Measurements from ENCODE around the gene BCKDHB. TPM values are rescaled to one million over a fixed set of nuclear protein-coding genes. Genes with fewer than 3 reads are reported as not detected.

BCKDHB gene
- total and polyA plus RNA-seq, 2 experiments from 2014 or later = 32.1 to 42.7 TPM

DNA sequence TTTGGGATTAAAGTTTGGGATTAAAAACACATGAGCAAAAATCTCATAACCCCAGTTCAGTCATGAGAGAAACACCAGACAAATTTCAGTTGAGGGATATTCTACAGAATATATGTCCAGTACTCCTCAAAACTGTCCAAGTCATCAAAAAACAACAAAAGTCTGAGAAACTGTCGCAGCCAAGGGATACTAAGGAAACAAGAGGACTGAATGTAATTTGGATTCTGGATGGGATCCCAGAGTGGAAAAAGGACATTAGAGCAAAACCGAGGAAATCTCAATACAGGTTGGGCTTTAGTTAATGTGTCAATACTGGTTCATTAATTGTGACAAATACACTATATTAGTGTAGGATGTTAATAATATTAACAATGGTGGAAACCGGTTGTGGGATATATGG is 219.3 kb downstream of the BCKDHB start:
- H4K20me1 ChIP-seq (replicated peaks; ENCODE audit: insufficient read depth) = no peaks in the 10 kb centered on the region
- Mint-ChIP-seq H3K4me1 (peaks cover 38% of the 10 kb centered on the region), H3K4me3 (no peak overlapping the region), H3K27ac (no peak overlapping the region), H3K36me3 (ENCODE audit: low read depth) (no peaks in the 10 kb centered on the region), H3K9me3 (no peaks in the 10 kb centered on the region; the same call in 2 of the 3 replicates), H3K27me3 (ENCODE audit: insufficient read depth, low read depth, poor library complexity) (no peaks in the 10 kb centered on the region)
- H3K27me3 ChIP-seq (ENCODE audit: insufficient read depth) = no peaks in the 10 kb centered on the region
- no peak overlapping the region for H2AFZ ChIP-seq
- no peak overlapping the region for H3K4me2 ChIP-seq
- H3F3A ChIP-seq (replicated peaks; ENCODE audit: low read depth) = no peaks in the 10 kb centered on the region
- TF ChIP-seq EZH2 (IDR thresholded peaks at IDR 0.05; ENCODE audit: low read depth, unreplicated experiment) (no peak), ZNF331 (CRISPR knock-in tag; IDR thresholded peaks at IDR 0.05; ENCODE audit: low read depth) (no peak), EZH2phosphoT487 (IDR thresholded peaks at IDR 0.05; ENCODE audit: unreplicated experiment) (no peak), NANOG (IDR thresholded peaks at IDR 0.05; ENCODE audit: borderline replicate concordance) (no peak), JUNB (IDR thresholded peaks at IDR 0.05; ENCODE audit: unreplicated experiment) (no peak), ZNF114 (CRISPR knock-in tag; IDR thresholded peaks at IDR 0.05) (no peak), CREB1 (CRISPR knock-in tag; IDR thresholded peaks at IDR 0.05; ENCODE audit: low read depth) (no peak), POLR2AphosphoS5 (IDR thresholded peaks at IDR 0.05; ENCODE audit: low read depth) (no peak), STAT1 (IDR thresholded peaks at IDR 0.05; ENCODE audit: unreplicated experiment) (no peak)
- TF ChIP-seq, protein P1, sequence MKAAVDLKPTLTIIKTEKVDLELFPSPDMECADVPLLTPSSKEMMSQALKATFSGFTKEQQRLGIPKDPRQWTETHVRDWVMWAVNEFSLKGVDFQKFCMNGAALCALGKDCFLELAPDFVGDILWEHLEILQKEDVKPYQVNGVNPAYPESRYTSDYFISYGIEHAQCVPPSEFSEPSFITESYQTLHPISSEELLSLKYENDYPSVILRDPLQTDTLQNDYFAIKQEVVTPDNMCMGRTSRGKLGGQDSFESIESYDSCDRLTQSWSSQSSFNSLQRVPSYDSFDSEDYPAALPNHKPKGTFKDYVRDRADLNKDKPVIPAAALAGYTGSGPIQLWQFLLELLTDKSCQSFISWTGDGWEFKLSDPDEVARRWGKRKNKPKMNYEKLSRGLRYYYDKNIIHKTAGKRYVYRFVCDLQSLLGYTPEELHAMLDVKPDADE (IDR thresholded peaks at IDR 0.05) = no peak
- TF ChIP-seq, protein P2, sequence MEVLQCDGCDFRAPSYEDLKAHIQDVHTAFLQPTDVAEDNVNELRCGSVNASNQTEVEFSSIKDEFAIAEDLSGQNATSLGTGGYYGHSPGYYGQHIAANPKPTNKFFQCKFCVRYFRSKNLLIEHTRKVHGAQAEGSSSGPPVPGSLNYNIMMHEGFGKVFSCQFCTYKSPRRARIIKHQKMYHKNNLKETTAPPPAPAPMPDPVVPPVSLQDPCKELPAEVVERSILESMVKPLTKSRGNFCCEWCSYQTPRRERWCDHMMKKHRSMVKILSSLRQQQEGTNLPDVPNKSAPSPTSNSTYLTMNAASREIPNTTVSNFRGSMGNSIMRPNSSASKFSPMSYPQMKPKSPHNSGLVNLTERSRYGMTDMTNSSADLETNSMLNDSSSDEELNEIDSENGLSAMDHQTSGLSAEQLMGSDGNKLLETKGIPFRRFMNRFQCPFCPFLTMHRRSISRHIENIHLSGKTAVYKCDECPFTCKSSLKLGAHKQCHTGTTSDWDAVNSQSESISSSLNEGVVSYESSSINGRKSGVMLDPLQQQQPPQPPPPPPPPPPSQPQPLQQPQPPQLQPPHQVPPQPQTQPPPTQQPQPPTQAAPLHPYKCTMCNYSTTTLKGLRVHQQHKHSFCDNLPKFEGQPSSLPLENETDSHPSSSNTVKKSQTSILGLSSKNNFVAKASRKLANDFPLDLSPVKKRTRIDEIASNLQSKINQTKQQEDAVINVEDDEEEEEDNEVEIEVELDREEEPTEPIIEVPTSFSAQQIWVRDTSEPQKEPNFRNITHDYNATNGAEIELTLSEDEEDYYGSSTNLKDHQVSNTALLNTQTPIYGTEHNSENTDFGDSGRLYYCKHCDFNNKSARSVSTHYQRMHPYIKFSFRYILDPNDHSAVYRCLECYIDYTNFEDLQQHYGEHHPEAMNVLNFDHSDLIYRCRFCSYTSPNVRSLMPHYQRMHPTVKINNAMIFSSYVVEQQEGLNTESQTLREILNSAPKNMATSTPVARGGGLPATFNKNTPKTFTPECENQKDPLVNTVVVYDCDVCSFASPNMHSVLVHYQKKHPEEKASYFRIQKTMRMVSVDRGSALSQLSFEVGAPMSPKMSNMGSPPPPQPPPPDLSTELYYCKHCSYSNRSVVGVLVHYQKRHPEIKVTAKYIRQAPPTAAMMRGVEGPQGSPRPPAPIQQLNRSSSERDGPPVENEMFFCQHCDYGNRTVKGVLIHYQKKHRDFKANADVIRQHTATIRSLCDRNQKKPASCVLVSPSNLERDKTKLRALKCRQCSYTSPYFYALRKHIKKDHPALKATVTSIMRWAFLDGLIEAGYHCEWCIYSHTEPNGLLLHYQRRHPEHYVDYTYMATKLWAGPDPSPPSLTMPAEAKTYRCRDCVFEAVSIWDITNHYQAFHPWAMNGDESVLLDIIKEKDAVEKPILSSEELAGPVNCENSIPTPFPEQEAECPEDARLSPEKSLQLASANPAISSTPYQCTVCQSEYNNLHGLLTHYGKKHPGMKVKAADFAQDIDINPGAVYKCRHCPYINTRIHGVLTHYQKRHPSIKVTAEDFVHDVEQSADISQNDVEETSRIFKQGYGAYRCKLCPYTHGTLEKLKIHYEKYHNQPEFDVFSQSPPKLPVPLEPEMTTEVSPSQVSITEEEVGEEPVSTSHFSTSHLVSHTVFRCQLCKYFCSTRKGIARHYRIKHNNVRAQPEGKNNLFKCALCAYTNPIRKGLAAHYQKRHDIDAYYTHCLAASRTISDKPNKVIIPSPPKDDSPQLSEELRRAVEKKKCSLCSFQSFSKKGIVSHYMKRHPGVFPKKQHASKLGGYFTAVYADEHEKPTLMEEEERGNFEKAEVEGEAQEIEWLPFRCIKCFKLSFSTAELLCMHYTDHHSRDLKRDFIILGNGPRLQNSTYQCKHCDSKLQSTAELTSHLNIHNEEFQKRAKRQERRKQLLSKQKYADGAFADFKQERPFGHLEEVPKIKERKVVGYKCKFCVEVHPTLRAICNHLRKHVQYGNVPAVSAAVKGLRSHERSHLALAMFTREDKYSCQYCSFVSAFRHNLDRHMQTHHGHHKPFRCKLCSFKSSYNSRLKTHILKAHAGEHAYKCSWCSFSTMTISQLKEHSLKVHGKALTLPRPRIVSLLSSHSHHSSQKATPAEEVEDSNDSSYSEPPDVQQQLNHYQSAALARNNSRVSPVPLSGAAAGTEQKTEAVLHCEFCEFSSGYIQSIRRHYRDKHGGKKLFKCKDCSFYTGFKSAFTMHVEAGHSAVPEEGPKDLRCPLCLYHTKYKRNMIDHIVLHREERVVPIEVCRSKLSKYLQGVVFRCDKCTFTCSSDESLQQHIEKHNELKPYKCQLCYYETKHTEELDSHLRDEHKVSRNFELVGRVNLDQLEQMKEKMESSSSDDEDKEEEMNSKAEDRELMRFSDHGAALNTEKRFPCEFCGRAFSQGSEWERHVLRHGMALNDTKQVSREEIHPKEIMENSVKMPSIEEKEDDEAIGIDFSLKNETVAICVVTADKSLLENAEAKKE (CRISPR knock-in tag; IDR thresholded peaks at IDR 0.05) = no peak
- TF ChIP-seq, protein P3, sequence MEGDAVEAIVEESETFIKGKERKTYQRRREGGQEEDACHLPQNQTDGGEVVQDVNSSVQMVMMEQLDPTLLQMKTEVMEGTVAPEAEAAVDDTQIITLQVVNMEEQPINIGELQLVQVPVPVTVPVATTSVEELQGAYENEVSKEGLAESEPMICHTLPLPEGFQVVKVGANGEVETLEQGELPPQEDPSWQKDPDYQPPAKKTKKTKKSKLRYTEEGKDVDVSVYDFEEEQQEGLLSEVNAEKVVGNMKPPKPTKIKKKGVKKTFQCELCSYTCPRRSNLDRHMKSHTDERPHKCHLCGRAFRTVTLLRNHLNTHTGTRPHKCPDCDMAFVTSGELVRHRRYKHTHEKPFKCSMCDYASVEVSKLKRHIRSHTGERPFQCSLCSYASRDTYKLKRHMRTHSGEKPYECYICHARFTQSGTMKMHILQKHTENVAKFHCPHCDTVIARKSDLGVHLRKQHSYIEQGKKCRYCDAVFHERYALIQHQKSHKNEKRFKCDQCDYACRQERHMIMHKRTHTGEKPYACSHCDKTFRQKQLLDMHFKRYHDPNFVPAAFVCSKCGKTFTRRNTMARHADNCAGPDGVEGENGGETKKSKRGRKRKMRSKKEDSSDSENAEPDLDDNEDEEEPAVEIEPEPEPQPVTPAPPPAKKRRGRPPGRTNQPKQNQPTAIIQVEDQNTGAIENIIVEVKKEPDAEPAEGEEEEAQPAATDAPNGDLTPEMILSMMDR (conservative IDR thresholded peaks at IDR 0.05; ENCODE audit: low read depth in 2 of 2) = no peak
- TF ChIP-seq, protein P4, sequence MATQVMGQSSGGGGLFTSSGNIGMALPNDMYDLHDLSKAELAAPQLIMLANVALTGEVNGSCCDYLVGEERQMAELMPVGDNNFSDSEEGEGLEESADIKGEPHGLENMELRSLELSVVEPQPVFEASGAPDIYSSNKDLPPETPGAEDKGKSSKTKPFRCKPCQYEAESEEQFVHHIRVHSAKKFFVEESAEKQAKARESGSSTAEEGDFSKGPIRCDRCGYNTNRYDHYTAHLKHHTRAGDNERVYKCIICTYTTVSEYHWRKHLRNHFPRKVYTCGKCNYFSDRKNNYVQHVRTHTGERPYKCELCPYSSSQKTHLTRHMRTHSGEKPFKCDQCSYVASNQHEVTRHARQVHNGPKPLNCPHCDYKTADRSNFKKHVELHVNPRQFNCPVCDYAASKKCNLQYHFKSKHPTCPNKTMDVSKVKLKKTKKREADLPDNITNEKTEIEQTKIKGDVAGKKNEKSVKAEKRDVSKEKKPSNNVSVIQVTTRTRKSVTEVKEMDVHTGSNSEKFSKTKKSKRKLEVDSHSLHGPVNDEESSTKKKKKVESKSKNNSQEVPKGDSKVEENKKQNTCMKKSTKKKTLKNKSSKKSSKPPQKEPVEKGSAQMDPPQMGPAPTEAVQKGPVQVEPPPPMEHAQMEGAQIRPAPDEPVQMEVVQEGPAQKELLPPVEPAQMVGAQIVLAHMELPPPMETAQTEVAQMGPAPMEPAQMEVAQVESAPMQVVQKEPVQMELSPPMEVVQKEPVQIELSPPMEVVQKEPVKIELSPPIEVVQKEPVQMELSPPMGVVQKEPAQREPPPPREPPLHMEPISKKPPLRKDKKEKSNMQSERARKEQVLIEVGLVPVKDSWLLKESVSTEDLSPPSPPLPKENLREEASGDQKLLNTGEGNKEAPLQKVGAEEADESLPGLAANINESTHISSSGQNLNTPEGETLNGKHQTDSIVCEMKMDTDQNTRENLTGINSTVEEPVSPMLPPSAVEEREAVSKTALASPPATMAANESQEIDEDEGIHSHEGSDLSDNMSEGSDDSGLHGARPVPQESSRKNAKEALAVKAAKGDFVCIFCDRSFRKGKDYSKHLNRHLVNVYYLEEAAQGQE (IDR thresholded peaks at IDR 0.05; ENCODE audit: unreplicated experiment) = no peak
- DNase-seq (ENCODE audit: low spot score) = no peak
- H3K4me3 ChIP-seq = no peak overlapping the region
- ATAC-seq = no peak
- H3K4me1 ChIP-seq (ENCODE audit: insufficient read depth) = peaks cover 41% of the 10 kb centered on the region
- no peak overlapping the region for H3K27ac ChIP-seq (ENCODE audit: low read depth)
- H3K36me3 ChIP-seq (ENCODE audit: insufficient read depth) = no peaks in the 10 kb centered on the region
- H3K79me2 ChIP-seq (replicated peaks; ENCODE audit: insufficient read depth) = no peaks in the 10 kb centered on the region
- no peaks in the 10 kb centered on the region; the same call in 1 of the 2 replicates for H3K9me2 ChIP-seq (ENCODE audit: insufficient read depth)
